Body of pancreas (tissue), 4 donors: ENCODE data around the gene LTBP1. TPM values are rescaled to one million over a fixed set of nuclear protein-coding genes. Genes with fewer than 3 reads are reported as not detected.

ENCODE experiments used
- ATAC-seq: fragments of 150-250 bp; one replicate; pipeline ENCODE4 v1.9.1; 2016
- DNase-seq, 4 donors: peaks; one replicate each; pipeline ENCODE4 v3.0.0-alpha.2; 2019
- H3K27ac ChIP-seq, 4 donors: fragments of 200-600 bp; sonication (generic); 1 replicate in 3 of 4; 2 replicates in 1 of 4; pipeline versions ENCODE4 v1.5.1 to v1.6.1; 2016 to 2019; ENCODE audit warnings: mild to moderate bottlenecking in 1 of 4, mixed read lengths in 1 of 4, moderate library complexity in 1 of 4
- H3K27me3 ChIP-seq, 2 donors: fragments of 200-600 bp; sonication (generic); one replicate each; pipeline ENCODE4 v1.6.0; 2016; ENCODE audit warnings: mild to moderate bottlenecking in 1 of 2
- H3K36me3 ChIP-seq, 2 donors: fragments of 200-600 bp; sonication (generic); replicated peaks in 1 of 2; 2 replicates each; pipeline ENCODE4 v1.5.1; 2016; ENCODE audit warnings: low read depth in 2 of 2; ENCODE audit not compliant: insufficient read depth in 1 of 2
- H3K4me1 ChIP-seq: fragments of 200-600 bp; sonication (generic); one replicate; pipeline ENCODE4 v1.6.0; 2016
- H3K4me3 ChIP-seq, 2 donors: fragments of 200-600 bp; sonication (generic); 1 replicate in 1 of 2; 2 replicates in 1 of 2; pipeline ENCODE4 v1.5.1; 2016 to 2019
- H3K9me3 ChIP-seq, 3 donors: fragments of 200-600 bp; sonication (generic); 1 replicate in 2 of 3; 2 replicates in 1 of 3; pipeline ENCODE4 v1.5.1; 2016
- CTCF ChIP-seq, 7 experiments: fragments of 450-650 bp in 4 of 7; fragments of 200-600 bp in 3 of 7; sonication (generic) in 3 of 7; IDR thresholded peaks; one replicate each; pipeline ENCODE4 v1.5.1; 2016 to 2019; ENCODE audit warnings: antibody characterized with exemption in 7 of 7
- POLR2A ChIP-seq, 3 donors: fragments of 450-650 bp; IDR thresholded peaks; one replicate each; pipeline ENCODE4 v1.6.1; 2016; ENCODE audit warnings: antibody characterized with exemption in 3 of 3, mild to moderate bottlenecking in 2 of 3
- WGBS, 2 donors: methylation state at CpG; one replicate each; pipeline ENCODE4 v1.1.5; 2017; 5-methylcytosine and 5-hydroxymethylcytosine counted together
- intact Hi-C: fragments of 100-400 bp; cut with DNase I; formaldehyde crosslinking; loops from one replicate; pipeline ENCODE4 v1.15.1; 2023
- total RNA-seq, 2 donors: library from RNA; depleted of rRNA; stranded (reverse); fragments of >200 nt; gene quantifications; one replicate each; pipeline ENCODE4 v1.1.0, GENCODE V29; 2016

The LTBP1 gene
- total RNA-seq, 2 donors from 2014 or later: 8.8 to 10.2 TPM

- Histone ChIP-seq H3K27me3 (no peaks in the 10 kb centered on the region), H3K36me3 (no peaks in the 10 kb centered on the region), H3K4me1 (peaks cover 12% of the 10 kb centered on the region), H3K9me3 (no peaks in the 10 kb centered on the region), H3K27ac (no peak overlapping the region), H3K4me3 (no peak overlapping the region)
- no peak for TF ChIP-seq POLR2A (IDR thresholded peaks at IDR 0.05)
- no peak for TF ChIP-seq CTCF (IDR thresholded peaks at IDR 0.05)
- DNase-seq (no peak), ATAC-seq (no peak)
- intact Hi-C loops: no loop called here
- 94 to 97% methylated on average over 2 of the region's 2 CpGs for WGBS, 2 donors
Observed at GRCh38 chr2:33213648-33214047, 266.9 kb downstream of the LTBP1 start.

GRCh38 chr2:33214436-33214835 is 267.7 kb downstream of the LTBP1 start:
- H3K4me3 ChIP-seq: no peak overlapping the region
- ATAC-seq (peak; percentile 75), DNase-seq (peak in 2 of 4 donors; percentile 11 to 33)
- H3K27me3 ChIP-seq: no peaks in the 10 kb centered on the region
- H3K4me1 ChIP-seq: peaks cover 12% of the 10 kb centered on the region
- H3K9me3 ChIP-seq: no peaks in the 10 kb centered on the region
- no peaks in the 10 kb centered on the region for H3K36me3 ChIP-seq
- no peak overlapping the region for H3K27ac ChIP-seq
- WGBS, 2 donors: 40 to 41% methylated on average over 11 of the region's 11 CpGs
- TF ChIP-seq CTCF (IDR thresholded peaks at IDR 0.05) (no peak), POLR2A (IDR thresholded peaks at IDR 0.05) (no peak)
- intact Hi-C loops: no loop called here

- H3K27ac ChIP-seq: no peak overlapping the region
- H3K36me3 ChIP-seq: no peaks in the 10 kb centered on the region
- intact Hi-C loops: no loop called here
- no peak overlapping the region for H3K4me3 ChIP-seq
- H3K27me3 ChIP-seq: no peaks in the 10 kb centered on the region
- ATAC-seq (no peak), DNase-seq (no peak)
- no peak for TF ChIP-seq POLR2A (IDR thresholded peaks at IDR 0.05)
- no peaks in the 10 kb centered on the region for H3K9me3 ChIP-seq
- 61 to 82% methylated on average over 6 of the region's 6 CpGs for WGBS, 2 donors
- peaks cover 12% of the 10 kb centered on the region for H3K4me1 ChIP-seq
Observed at GRCh38 chr2:33214857-33215256, 268.1 kb downstream of the LTBP1 start.

- peak in 3 of 4 donors; percentile 20 to 22 (median 21) for DNase-seq
- Histone ChIP-seq H3K9me3 (no peaks in the 10 kb centered on the region), H3K4me3 (no peak overlapping the region), H3K4me1 (peaks cover 12% of the 10 kb centered on the region), H3K36me3 (no peaks in the 10 kb centered on the region), H3K27ac (no peak overlapping the region), H3K27me3 (no peaks in the 10 kb centered on the region)
- TF ChIP-seq POLR2A (IDR thresholded peaks at IDR 0.05) (no peak), CTCF (IDR thresholded peaks at IDR 0.05) (no peak)
- ATAC-seq: no peak
- WGBS, 2 donors: 80 to 86% methylated on average over 3 of the region's 3 CpGs
- intact Hi-C loops: no loop called here
Observed at GRCh38 chr2:33215299-33215698, 268.5 kb downstream of the LTBP1 start.

- TF ChIP-seq CTCF (IDR thresholded peaks at IDR 0.05) (no peak), POLR2A (IDR thresholded peaks at IDR 0.05) (no peak)
- H3K4me3 ChIP-seq: no peak overlapping the region
- H3K9me3 ChIP-seq: no peaks in the 10 kb centered on the region
- no peak overlapping the region for H3K27ac ChIP-seq
- no peak for ATAC-seq
- DNase-seq: no peak
- WGBS, 2 donors: 95 to 98% methylated on average over 3 of the region's 3 CpGs
- no peaks in the 10 kb centered on the region for H3K36me3 ChIP-seq
- H3K27me3 ChIP-seq: no peaks in the 10 kb centered on the region
- H3K4me1 ChIP-seq: peaks cover 12% of the 10 kb centered on the region
- intact Hi-C loops: no loop called here
Observed at GRCh38 chr2:33215983-33216382, 269.2 kb downstream of the LTBP1 start.
